ENCODE results near the gene ADORA2B.

The ADORA2B gene

DNA sequence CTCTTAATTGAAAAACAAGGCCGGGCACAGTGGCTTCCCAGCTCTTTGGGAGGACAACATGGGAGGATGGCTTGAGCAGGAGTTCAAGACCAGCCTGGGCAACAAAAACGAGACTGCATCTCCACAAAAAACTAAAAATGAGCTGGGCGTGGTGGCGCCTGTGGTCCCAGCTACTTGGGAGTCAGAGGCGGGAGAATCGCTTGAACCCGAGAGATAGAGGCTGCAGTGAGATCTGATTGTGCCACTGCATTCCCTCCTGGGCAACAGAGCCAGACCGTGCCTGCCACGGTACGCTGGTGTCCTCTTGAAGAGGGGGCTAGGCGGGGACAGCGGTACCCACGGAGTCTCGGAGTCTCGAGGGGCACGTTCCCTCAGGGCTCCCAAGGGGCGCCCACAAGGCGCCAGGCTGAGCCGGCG, 27.9 kb upstream of the ADORA2B start:
- H3F3A ChIP-seq (ENCODE audit: control insufficient read depth, insufficient read depth), result no peaks in the 10 kb centered on the region
- H3K4me2 ChIP-seq (ENCODE audit: low read length), result no peak overlapping the region
- H3K4me3 ChIP-seq (ENCODE audit: low read length), result no peak overlapping the region
- no peaks in the 10 kb centered on the region for H4K20me1 ChIP-seq (ENCODE audit: control insufficient read depth, insufficient read depth, low read depth, low read length)
- H3K79me2 ChIP-seq (ENCODE audit: control insufficient read depth, low read length), result no peaks in the 10 kb centered on the region
- H3K27me3 ChIP-seq (ENCODE audit: control insufficient read depth, low read length), result 0 out of 2 replicates have a peak, but pooled peaks cover under 1% of the 10 kb centered on the region
- TF ChIP-seq, protein P1, sequence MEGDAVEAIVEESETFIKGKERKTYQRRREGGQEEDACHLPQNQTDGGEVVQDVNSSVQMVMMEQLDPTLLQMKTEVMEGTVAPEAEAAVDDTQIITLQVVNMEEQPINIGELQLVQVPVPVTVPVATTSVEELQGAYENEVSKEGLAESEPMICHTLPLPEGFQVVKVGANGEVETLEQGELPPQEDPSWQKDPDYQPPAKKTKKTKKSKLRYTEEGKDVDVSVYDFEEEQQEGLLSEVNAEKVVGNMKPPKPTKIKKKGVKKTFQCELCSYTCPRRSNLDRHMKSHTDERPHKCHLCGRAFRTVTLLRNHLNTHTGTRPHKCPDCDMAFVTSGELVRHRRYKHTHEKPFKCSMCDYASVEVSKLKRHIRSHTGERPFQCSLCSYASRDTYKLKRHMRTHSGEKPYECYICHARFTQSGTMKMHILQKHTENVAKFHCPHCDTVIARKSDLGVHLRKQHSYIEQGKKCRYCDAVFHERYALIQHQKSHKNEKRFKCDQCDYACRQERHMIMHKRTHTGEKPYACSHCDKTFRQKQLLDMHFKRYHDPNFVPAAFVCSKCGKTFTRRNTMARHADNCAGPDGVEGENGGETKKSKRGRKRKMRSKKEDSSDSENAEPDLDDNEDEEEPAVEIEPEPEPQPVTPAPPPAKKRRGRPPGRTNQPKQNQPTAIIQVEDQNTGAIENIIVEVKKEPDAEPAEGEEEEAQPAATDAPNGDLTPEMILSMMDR (IDR thresholded peaks at IDR 0.05; ENCODE audit: low read depth, low read length, poor library complexity, severe bottlenecking), result no peak
- TF ChIP-seq EZH2phosphoT487 (IDR thresholded peaks at IDR 0.05; ENCODE audit: borderline replicate concordance, low read length), result no peak
- no peaks in the 10 kb centered on the region for H3K9me2 ChIP-seq (replicated peaks; ENCODE audit: control insufficient read depth, low read length)
- no peak overlapping the region for H3K27ac ChIP-seq (ENCODE audit: low read depth, low read length)
- no peaks in the 10 kb centered on the region for H3K36me3 ChIP-seq (ENCODE audit: control insufficient read depth, low read length)
- H3K9me3 ChIP-seq (ENCODE audit: control insufficient read depth, insufficient read depth, low read length), result no peaks in the 10 kb centered on the region
- H3K4me1 ChIP-seq (ENCODE audit: control insufficient read depth, low read length), result no peaks in the 10 kb centered on the region

DNA sequence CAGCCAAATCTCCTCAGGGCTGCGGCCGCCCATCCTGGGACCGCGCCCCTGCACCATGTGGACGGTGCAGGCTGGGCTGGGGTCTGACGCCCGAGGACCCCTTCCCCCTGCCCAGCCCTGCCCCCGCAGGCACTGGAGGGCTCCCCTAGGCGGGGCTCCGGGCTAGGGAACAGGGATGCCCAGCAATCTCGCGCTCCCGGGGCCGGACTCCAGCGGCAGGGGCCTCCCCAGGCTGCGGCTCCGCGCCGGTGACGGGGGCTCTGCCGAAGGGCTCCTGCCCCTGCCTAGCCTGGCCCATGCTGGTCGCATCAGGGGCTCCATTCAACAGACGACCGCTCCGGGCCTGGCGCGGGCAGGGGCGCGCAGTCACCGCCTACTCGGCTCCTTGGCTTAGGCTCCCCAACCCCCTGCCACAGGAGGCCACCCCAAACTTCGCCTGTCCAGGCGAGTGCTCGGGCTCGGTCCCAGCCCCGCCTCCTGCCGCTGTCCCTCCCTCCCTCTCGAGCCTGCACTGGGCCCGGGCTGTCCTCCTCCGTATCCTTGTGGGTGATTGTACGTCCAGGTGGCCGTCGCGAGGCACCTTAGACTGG, 27.4 kb upstream of the ADORA2B start:
- no peaks in the 10 kb centered on the region for H3K9me3 ChIP-seq (ENCODE audit: control insufficient read depth, insufficient read depth, low read length)
- no peaks in the 10 kb centered on the region for H3K4me1 ChIP-seq (ENCODE audit: control insufficient read depth, low read length)
- no peaks in the 10 kb centered on the region for H3F3A ChIP-seq (ENCODE audit: control insufficient read depth, insufficient read depth)
- H3K27ac ChIP-seq (ENCODE audit: low read depth, low read length), result no peak overlapping the region
- no peaks in the 10 kb centered on the region for H3K9me2 ChIP-seq (replicated peaks; ENCODE audit: control insufficient read depth, low read length)
- H3K4me2 ChIP-seq (ENCODE audit: low read length), result no peak overlapping the region
- H3K79me2 ChIP-seq (ENCODE audit: control insufficient read depth, low read length), result no peaks in the 10 kb centered on the region
- no peak overlapping the region for H3K4me3 ChIP-seq (ENCODE audit: low read length)
- no peaks in the 10 kb centered on the region for H4K20me1 ChIP-seq (ENCODE audit: control insufficient read depth, insufficient read depth, low read depth, low read length)
- no peak for TF ChIP-seq EZH2phosphoT487 (IDR thresholded peaks at IDR 0.05; ENCODE audit: borderline replicate concordance, low read length)
- TF ChIP-seq, protein P1 (IDR thresholded peaks at IDR 0.05; ENCODE audit: low read depth, low read length, poor library complexity, severe bottlenecking), result no peak
- 0 out of 2 replicates have a peak, but pooled peaks cover 4% of the 10 kb centered on the region for H3K27me3 ChIP-seq (ENCODE audit: control insufficient read depth, low read length)
- H3K36me3 ChIP-seq (ENCODE audit: control insufficient read depth, low read length), result no peaks in the 10 kb centered on the region

DNA sequence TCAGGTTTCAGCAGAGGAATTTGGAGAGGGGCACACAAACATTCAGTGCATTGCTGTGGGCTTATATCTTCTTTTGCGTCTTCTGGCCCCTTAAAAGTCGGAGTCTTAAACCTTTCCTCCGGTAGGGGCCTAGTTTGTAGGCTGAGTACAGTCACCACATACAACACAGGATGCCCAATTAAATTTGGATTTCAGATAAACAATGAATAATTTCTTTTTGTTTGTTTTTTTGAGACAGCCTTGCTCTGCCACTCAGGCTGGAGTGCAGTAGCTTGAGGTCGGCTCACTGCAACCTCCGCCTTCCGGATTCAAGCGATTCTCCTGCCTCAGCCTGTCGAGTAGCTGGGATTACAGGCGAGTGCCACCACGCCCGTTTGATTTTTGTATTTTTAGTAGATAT, 26.7 kb upstream of the ADORA2B start:
- Histone ChIP-seq H3K4me1 (ENCODE audit: control insufficient read depth, low read length) (no peaks in the 10 kb centered on the region), H3K27me3 (ENCODE audit: control insufficient read depth, low read length) (0 out of 2 replicates have a peak, but pooled peaks cover 4% of the 10 kb centered on the region), H3K4me2 (ENCODE audit: low read length) (no peak overlapping the region), H3K9me2 (replicated peaks; ENCODE audit: control insufficient read depth, low read length) (no peaks in the 10 kb centered on the region), H3K36me3 (ENCODE audit: control insufficient read depth, low read length) (no peaks in the 10 kb centered on the region), H3K9me3 (ENCODE audit: control insufficient read depth, insufficient read depth, low read length) (no peaks in the 10 kb centered on the region), H3K4me3 (ENCODE audit: low read length) (no peak overlapping the region), H4K20me1 (ENCODE audit: control insufficient read depth, insufficient read depth, low read depth, low read length) (no peaks in the 10 kb centered on the region), H3K27ac (ENCODE audit: low read depth, low read length) (no peak overlapping the region), H3K79me2 (ENCODE audit: control insufficient read depth, low read length) (no peaks in the 10 kb centered on the region), H3F3A (ENCODE audit: control insufficient read depth, insufficient read depth) (no peaks in the 10 kb centered on the region)
- no peak for TF ChIP-seq EZH2phosphoT487 (IDR thresholded peaks at IDR 0.05; ENCODE audit: borderline replicate concordance, low read length)
- TF ChIP-seq, protein P1 (IDR thresholded peaks at IDR 0.05; ENCODE audit: low read depth, low read length, poor library complexity, severe bottlenecking), result no peak
